OCI-LY7 (cell line): Measurements from ENCODE around the gene COL24A1. TPM values are rescaled to one million over a fixed set of nuclear protein-coding genes. Genes with fewer than 3 reads are reported as not detected.

Experiments
- BruUV-seq: library from RNA; stranded (reverse); fragments of 400-500 nt; replicated peaks from 2 replicates; lab custom pipeline; 2021; lab: Mats Ljungman, UMichigan
- CTCF ChIA-PET: fragments of 300-600 bp; sonication (Branson Sonifier 250); formaldehyde crosslinking; loops from one replicate; lab custom pipeline; 2022; ENCODE audit warnings: antibody characterized with exemption; ENCODE audit not compliant: unreplicated experiment; lab: Charles Lee
- POLR2A ChIA-PET: fragments of 300-600 bp; sonication (Branson Sonifier 250); formaldehyde crosslinking; loops from one replicate; lab custom pipeline; 2022; ENCODE audit warnings: antibody characterized with exemption; lab: Charles Lee
- DNase-seq: peaks from one replicate; pipeline ENCODE4 v3.0.0-alpha.2; 2015; ENCODE audit warnings: low spot score
- H2AFZ ChIP-seq: fragments of 200-600 bp; sonication (generic), shearing (Covaris generic); 2 replicates; pipeline ENCODE4 v1.6.1; 2014; ENCODE audit warnings: mild to moderate bottlenecking, antibody characterized with exemption, low read length, moderate library complexity
- H3K27ac ChIP-seq: fragments of 200-600 bp; sonication (generic); 2 replicates; pipeline ENCODE4 v1.5.1; 2014; ENCODE audit warnings: mixed run types, low read depth, mild to moderate bottlenecking, moderate library complexity, low read length, inconsistent platforms; ENCODE audit not compliant: poor library complexity, severe bottlenecking
- H3K36me3 ChIP-seq: fragments of 200-600 bp; sonication (generic); 2 replicates; pipeline ENCODE4 v1.6.1; 2014; ENCODE audit warnings: mild to moderate bottlenecking, antibody characterized with exemption, low read length, moderate library complexity, mixed read lengths; ENCODE audit not compliant: insufficient read depth
- H3K4me1 ChIP-seq: fragments of 200-600 bp; sonication (generic); 2 replicates; pipeline ENCODE4 v1.5.1; 2014; ENCODE audit warnings: mild to moderate bottlenecking, low read length; ENCODE audit not compliant: insufficient read depth, poor library complexity, severe bottlenecking
- H3K4me2 ChIP-seq: fragments of 200-600 bp; sonication (generic); 2 replicates; pipeline ENCODE4 v1.6.1; 2014; ENCODE audit warnings: mild to moderate bottlenecking, low read length
- H3K4me3 ChIP-seq: fragments of 200-600 bp; sonication (generic); 2 replicates; pipeline ENCODE4 v1.5.1; 2014; ENCODE audit warnings: mild to moderate bottlenecking, low read depth, low read length; ENCODE audit not compliant: poor library complexity, severe bottlenecking
- H3K79me2 ChIP-seq: fragments of 200-600 bp; sonication (generic); 2 replicates; pipeline ENCODE4 v1.6.1; 2016; ENCODE audit warnings: low read depth, mild to moderate bottlenecking, low read length, moderate library complexity, mixed read lengths; ENCODE audit not compliant: insufficient read depth
- H3K9me2 ChIP-seq: fragments of 200-600 bp; sonication (generic); 2 replicates; pipeline ENCODE4 v1.6.1; 2016; ENCODE audit warnings: mild to moderate bottlenecking, low read length, mixed read lengths; ENCODE audit not compliant: insufficient read depth
- H3K9me3 ChIP-seq: fragments of 200-600 bp; sonication (generic); 2 replicates; pipeline ENCODE4 v1.6.1; 2014; ENCODE audit warnings: mild to moderate bottlenecking, mixed run types, low read length, mixed read lengths
- H4K20me1 ChIP-seq: fragments of 200-600 bp; sonication (generic); 2 replicates; pipeline ENCODE4 v1.6.1; 2014; ENCODE audit warnings: mild to moderate bottlenecking, antibody characterized with exemption, low read length, moderate library complexity, mixed read lengths; ENCODE audit not compliant: insufficient read depth
- CTCF ChIP-seq: fragments of 200-600 bp; sonication (generic); conservative IDR thresholded peaks from 2 replicates; pipeline ENCODE4 v1.5.1; 2014; ENCODE audit warnings: mild to moderate bottlenecking, antibody characterized with exemption, low read length, moderate library complexity, mixed read lengths
- EZH2phosphoT487 ChIP-seq: fragments of 200-600 bp; sonication (generic); IDR thresholded peaks from 2 replicates; pipeline ENCODE4 v1.6.1; 2018; ENCODE audit warnings: low read depth, borderline replicate concordance, mild to moderate bottlenecking, mixed run types, antibody characterized with exemption, low read length, moderate library complexity, mixed read lengths
- intact Hi-C: fragments of 100-400 bp; cut with micrococcal nuclease; formaldehyde crosslinking; loops from one replicate; pipeline ENCODE4 v1.10.0; 2022; ENCODE audit not compliant: unreplicated experiment
- total RNA-seq, 2 experiments: library from RNA; depleted of rRNA in 1 of 2; stranded (reverse); fragments of >200 nt in 1 of 2; shearing (Covaris generic) in 1 of 2; gene quantifications; 2 replicates each; pipeline ENCODE4 v1.2.3, GENCODE V29; 2014 to 2022

The COL24A1 gene
- total RNA-seq, 2 experiments from 2014 or later, result 0.06 to 0.23 TPM

DNA sequence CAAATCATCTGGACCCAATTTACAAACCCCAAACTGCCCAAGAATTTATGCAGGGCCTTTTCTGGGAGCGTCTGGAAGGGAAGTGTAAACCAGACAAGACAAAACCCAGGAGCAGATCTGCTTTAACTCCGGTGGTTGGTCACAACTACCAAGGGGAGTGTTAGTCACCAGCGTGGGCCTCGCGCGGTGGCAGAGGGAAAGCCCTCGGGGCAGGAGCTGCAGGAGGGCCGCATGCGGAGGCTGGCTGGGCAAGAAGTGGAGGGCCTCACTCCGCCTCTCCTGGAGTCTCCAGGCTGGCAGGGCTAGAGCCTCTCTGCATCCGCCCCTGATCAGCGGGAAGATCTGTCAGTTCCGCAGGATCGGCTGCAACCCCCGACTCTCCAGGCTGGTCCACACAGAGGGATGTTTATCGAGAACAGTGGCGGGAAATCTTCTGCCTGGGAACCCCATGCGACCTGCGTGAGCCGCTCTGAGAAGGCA lies 2.0 kb downstream of the COL24A1 start:
- intact Hi-C loops, result no loop called here
- Histone ChIP-seq H2AFZ (no peak overlapping the region), H3K4me2 (no peak overlapping the region), H3K4me1 (no peaks in the 10 kb centered on the region), H4K20me1 (no peaks in the 10 kb centered on the region), H3K4me3 (no peak overlapping the region), H3K9me3 (no peaks in the 10 kb centered on the region), H3K9me2 (no peaks in the 10 kb centered on the region; the same call in 1 of the 2 replicates), H3K79me2 (no peaks in the 10 kb centered on the region), H3K36me3 (no peaks in the 10 kb centered on the region), H3K27ac (no peak overlapping the region)
- no peak for DNase-seq
- no peak for TF ChIP-seq CTCF
- no peak for TF ChIP-seq EZH2phosphoT487
- no TSS peak for BruUV-seq
- ChIA-PET POLR2A (interaction anchor here (0.6 to 1.0 kb wide), 2 partner anchors 29 to 71 kb away, joined by 3 to 14 read pairs; no protein-coding TSS in a partner anchor), CTCF (no interaction called here)

- intact Hi-C loops, result no loop called here
- ChIA-PET CTCF (interaction anchor here (0.5 kb wide), 1 partner anchor 12 kb away, joined by 4 read pairs; no protein-coding TSS in a partner anchor), POLR2A (interaction anchor here (0.6 to 1.0 kb wide), 3 partner anchors 14 to 72 kb away, joined by 3 to 14 read pairs (median 3); no protein-coding TSS in a partner anchor)
- no peak for DNase-seq
- no TSS peak for BruUV-seq
- H3K79me2 ChIP-seq, result no peaks in the 10 kb centered on the region
- H4K20me1 ChIP-seq, result no peaks in the 10 kb centered on the region
- no peaks in the 10 kb centered on the region for H3K4me1 ChIP-seq
- H2AFZ ChIP-seq, result no peak overlapping the region
- H3K36me3 ChIP-seq, result no peaks in the 10 kb centered on the region
- H3K9me2 ChIP-seq, result no peaks in the 10 kb centered on the region; the same call in 1 of the 2 replicates
- no peak for TF ChIP-seq CTCF
- no peak for TF ChIP-seq EZH2phosphoT487
- H3K4me3 ChIP-seq, result no peak overlapping the region
- no peaks in the 10 kb centered on the region for H3K9me3 ChIP-seq
- no peak overlapping the region for H3K4me2 ChIP-seq
- H3K27ac ChIP-seq, result no peak overlapping the region
Observed at GRCh38 chr1:86153836-86154235, 2.7 kb downstream of the COL24A1 start.

DNA sequence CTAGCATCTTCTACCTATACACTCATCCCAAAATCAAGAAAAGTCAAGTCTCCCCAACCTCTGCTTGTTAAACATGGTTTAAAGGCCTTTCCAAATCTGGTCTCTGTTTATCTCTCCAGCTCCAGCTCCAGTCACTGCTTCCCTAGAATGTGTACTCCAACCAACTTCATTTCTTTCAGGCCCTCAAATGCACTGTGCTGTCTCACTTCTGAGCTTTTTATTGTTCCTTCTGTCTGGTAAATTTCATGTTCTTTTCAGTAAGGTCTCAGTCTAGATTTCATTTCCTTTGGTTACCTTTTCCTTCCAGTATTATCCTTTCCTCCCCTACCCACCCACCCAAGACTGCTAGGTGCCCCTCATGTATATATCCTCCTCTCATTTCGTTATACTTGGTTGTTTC lies 3.7 kb downstream of the COL24A1 start:
- TF ChIP-seq CTCF, result no peak
- no peak for TF ChIP-seq EZH2phosphoT487
- no peak overlapping the region for H2AFZ ChIP-seq
- DNase-seq, result no peak
- H3K4me3 ChIP-seq, result no peak overlapping the region
- H3K36me3 ChIP-seq, result no peaks in the 10 kb centered on the region
- no peak overlapping the region for H3K27ac ChIP-seq
- no peaks in the 10 kb centered on the region for H4K20me1 ChIP-seq
- H3K4me2 ChIP-seq, result no peak overlapping the region
- H3K9me2 ChIP-seq, result no peaks in the 10 kb centered on the region; the same call in 1 of the 2 replicates
- CTCF ChIA-PET, result no interaction called here
- no TSS peak for BruUV-seq
- H3K9me3 ChIP-seq, result no peaks in the 10 kb centered on the region
- intact Hi-C loops, result no loop called here
- no peaks in the 10 kb centered on the region for H3K4me1 ChIP-seq
- POLR2A ChIA-PET, result no interaction called here
- no peaks in the 10 kb centered on the region for H3K79me2 ChIP-seq
